Heart right ventricle (tissue), 16 donors: Measurements from ENCODE around the gene GTF3C1. TPM values are rescaled to one million over a fixed set of nuclear protein-coding genes. Genes with fewer than 3 reads are reported as not detected.

ENCODE experiments used
- ATAC-seq, 8 donors: fragments of 200-7000 bp; cut with Tn5 transposase; one replicate each; pipeline ENCODE4 v1.9.1; 2020; ENCODE audit warnings: mild to moderate bottlenecking in 8 of 8, moderate library complexity in 8 of 8, moderate number of reproducible peaks in 1 of 8
- DNase-seq, 2 donors: peaks; one replicate each; pipeline ENCODE4 v3.0.0-alpha.2; 2020
- H3K27ac ChIP-seq, 10 donors: fragments of 200-600 bp; sonication (generic) in 2 of 10; one replicate each; pipeline versions ENCODE4 v1.5.0 to v1.8.0; 2020 to 2022; ENCODE audit warnings: mild to moderate bottlenecking in 3 of 10
- H3K27me3 ChIP-seq, 7 donors: fragments of 200-600 bp; one replicate each; pipeline ENCODE4 v1.8.0; 2021 to 2022; ENCODE audit warnings: mild to moderate bottlenecking in 2 of 7
- H3K36me3 ChIP-seq, 9 donors: fragments of 200-600 bp; sonication (generic) in 1 of 9; one replicate each; pipeline versions ENCODE4 v1.5.0 to v1.8.0; 2020 to 2022; ENCODE audit warnings: mild to moderate bottlenecking in 2 of 9
- H3K4me1 ChIP-seq, 9 donors: fragments of 200-600 bp; sonication (generic) in 1 of 9; one replicate each; pipeline versions ENCODE4 v1.5.0 to v1.8.0; 2020 to 2022; ENCODE audit warnings: mild to moderate bottlenecking in 4 of 9
- H3K4me3 ChIP-seq, 10 donors: fragments of 200-600 bp; sonication (generic) in 2 of 10; one replicate each; pipeline versions ENCODE4 v1.5.0 to v1.8.0; 2020 to 2022; ENCODE audit warnings: mild to moderate bottlenecking in 7 of 10, moderate library complexity in 2 of 10
- H3K9me3 ChIP-seq, 11 donors: fragments of 200-600 bp in 10 of 11; sonication (generic) in 2 of 11; one replicate each; pipeline versions ENCODE4 v1.5.0 to v1.8.0; 2013 to 2022; ENCODE audit warnings: mild to moderate bottlenecking in 2 of 11, control low read depth in 1 of 11, moderate library complexity in 1 of 11
- WGBS, 2 donors: extraction: QIAGEN DNeasy Blood & Tissue Kit; methylation state at CpG; one replicate each; pipeline ENCODE4 v1.1.7; 2013; ENCODE audit warnings: inconsistent platforms in 1 of 2; 5-methylcytosine and 5-hydroxymethylcytosine counted together
- intact Hi-C, 10 donors: fragments of 100-400 bp; cut with DNase I; formaldehyde crosslinking; loops; one replicate each; pipeline versions ENCODE4 v1.11.1 to v1.14.2; 2022
- polyA plus RNA-seq, 2 donors: library from polyadenylated mRNA; stranded (reverse); fragments of 200-250 nt; gene quantifications; one replicate each; pipeline ENCODE4 v1.2.3, GENCODE V29; 2013
- total RNA-seq, 10 donors: library from RNA; stranded (reverse); fragmentation: NEBNext Ultra II Directional in 3 of 10; extraction: Animal tissue kit (Norgen Biotek cat#: 25700) in 3 of 10; gene quantifications; one replicate each; pipeline versions ENCODE4 v1.2.1 to v1.2.4, GENCODE V29; 2021 to 2023
- TF ChIP-seq, protein P1 (sequence below), 9 donors: fragments of 200-600 bp; sonication (generic) in 2 of 9; IDR thresholded peaks; one replicate each; pipeline versions ENCODE4 v1.5.0 to v1.8.0; 2021 to 2022; ENCODE audit warnings: antibody characterized with exemption in 9 of 9, mild to moderate bottlenecking in 5 of 9, moderate library complexity in 1 of 9
- donor health status: Arrhythmogenic right ventricular cardiomyopathy.
- donor health status: ischemic (EF 13 %, LVEDD 7.1; RV severe dilation, severe dysfunction).
- donor health status: healthy with polysubstance abuse.
- donor health status: DM: no; HTN: yes; CAD: no.
- donor health status: DM: no; HTN: no; CAD: no.
- donor health status: ischemic (EF 25% LVEDD 6.9; RV normal size, moderate dysfunction).
- donor health status: ischemic (EF 25% LVEDD 5.7; RV mildly dilated, moderate dysfunction).
- donor health status: healthy.
- donor health status: DM: yes; HTN: yes; CAD: no.
- donor health status: Ischemic cardiomyopathy.
- donor health status: ischemic (EF 35%, LVEDD 5.7; RV mildly dilated, moderate dysfunction).
- donor health status: nonischemic (EF 11% LVEDD 7.7; RV severe dilation, severe dysfunction).
- donor health status: DM: yes; HTN: yes; CAD: no.
- donor health status: PGD.
- donor health status: ischemic (EF 29% LVEDD 5.4; RV normal size, mild dysfunction).
- donor health status: nonischemic (EF 23%, LVEDD 6.1; RV moderate dilation, normal function).

Gene GTF3C1
- total and polyA plus RNA-seq, 12 donors: 48.1 to 133 (median 62.8) TPM

GRCh38 chr16:27482397-27483087 lies 67.2 kb downstream of the GTF3C1 start:
- H3K36me3 ChIP-seq: peaks cover 10 to 100% (median 98%) of the 10 kb centered on the region in 9 donors
- TF ChIP-seq, protein P1, sequence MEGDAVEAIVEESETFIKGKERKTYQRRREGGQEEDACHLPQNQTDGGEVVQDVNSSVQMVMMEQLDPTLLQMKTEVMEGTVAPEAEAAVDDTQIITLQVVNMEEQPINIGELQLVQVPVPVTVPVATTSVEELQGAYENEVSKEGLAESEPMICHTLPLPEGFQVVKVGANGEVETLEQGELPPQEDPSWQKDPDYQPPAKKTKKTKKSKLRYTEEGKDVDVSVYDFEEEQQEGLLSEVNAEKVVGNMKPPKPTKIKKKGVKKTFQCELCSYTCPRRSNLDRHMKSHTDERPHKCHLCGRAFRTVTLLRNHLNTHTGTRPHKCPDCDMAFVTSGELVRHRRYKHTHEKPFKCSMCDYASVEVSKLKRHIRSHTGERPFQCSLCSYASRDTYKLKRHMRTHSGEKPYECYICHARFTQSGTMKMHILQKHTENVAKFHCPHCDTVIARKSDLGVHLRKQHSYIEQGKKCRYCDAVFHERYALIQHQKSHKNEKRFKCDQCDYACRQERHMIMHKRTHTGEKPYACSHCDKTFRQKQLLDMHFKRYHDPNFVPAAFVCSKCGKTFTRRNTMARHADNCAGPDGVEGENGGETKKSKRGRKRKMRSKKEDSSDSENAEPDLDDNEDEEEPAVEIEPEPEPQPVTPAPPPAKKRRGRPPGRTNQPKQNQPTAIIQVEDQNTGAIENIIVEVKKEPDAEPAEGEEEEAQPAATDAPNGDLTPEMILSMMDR (IDR thresholded peaks at IDR 0.05): no peak
- no peak for ATAC-seq
- intact Hi-C loops: no loop called here
- no peaks in the 10 kb centered on the region for H3K27me3 ChIP-seq
- no peaks in the 10 kb centered on the region for H3K9me3 ChIP-seq
- H3K4me1 ChIP-seq: no peaks in the 10 kb centered on the region
- DNase-seq: no peak
- 91 to 92% methylated on average over 10 of the region's 10 CpGs for WGBS, 2 donors
- no peak overlapping the region for H3K4me3 ChIP-seq
- no peak overlapping the region for H3K27ac ChIP-seq

DNA sequence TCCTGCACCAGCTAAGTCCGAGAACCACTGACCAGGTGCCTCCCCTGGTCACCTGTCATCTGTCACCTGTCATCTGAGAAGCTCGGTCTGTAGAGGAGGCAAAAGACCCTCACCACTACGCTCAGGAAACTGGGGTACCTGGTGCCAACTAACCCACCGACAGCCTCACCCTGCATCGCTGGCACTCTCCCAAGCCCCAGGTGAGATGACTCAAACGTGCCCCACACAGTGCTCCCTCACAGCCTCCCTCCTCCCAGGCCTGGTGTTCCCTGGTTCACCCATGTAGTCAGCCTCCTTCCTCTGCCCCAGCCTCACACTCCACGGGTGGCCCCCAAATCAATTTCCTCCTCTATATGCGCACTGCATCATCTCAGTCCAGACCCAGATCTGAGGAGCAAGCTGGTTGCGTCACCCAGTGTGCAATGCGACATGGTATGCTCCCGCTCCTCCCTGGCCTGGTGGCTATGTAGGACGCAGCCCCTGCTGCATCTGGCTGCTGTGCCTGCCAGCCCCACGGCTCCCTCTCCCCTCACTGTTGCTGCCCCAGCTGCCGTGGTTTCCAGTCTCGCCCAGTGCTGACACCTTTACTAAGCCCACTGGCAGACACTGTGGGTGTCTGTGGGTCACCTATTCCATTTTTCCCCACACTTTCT lies 68.3 kb downstream of the GTF3C1 start:
- Histone ChIP-seq H3K9me3 (no peaks in the 10 kb centered on the region), H3K4me1 (no peaks in the 10 kb centered on the region), H3K27ac (no peak overlapping the region), H3K27me3 (no peaks in the 10 kb centered on the region), H3K36me3 (peaks cover 10 to 100% (median 97%) of the 10 kb centered on the region in 9 donors), H3K4me3 (no peak overlapping the region)
- WGBS, 2 donors: 91 to 93% methylated on average over 15 of the region's 15 CpGs
- intact Hi-C loops: no loop called here
- TF ChIP-seq, protein P1 (IDR thresholded peaks at IDR 0.05): no peak
- peak in 1 of 8 donors; percentile 41 for ATAC-seq
- DNase-seq: no peak

GRCh38 chr16:27480761-27481160 lies 69.0 kb downstream of the GTF3C1 start:
- 82 to 94% methylated on average over 7 of the region's 7 CpGs for WGBS, 2 donors
- no peaks in the 10 kb centered on the region for H3K27me3 ChIP-seq
- no peaks in the 10 kb centered on the region for H3K4me1 ChIP-seq
- H3K36me3 ChIP-seq: peaks cover 8 to 100% (median 97%) of the 10 kb centered on the region in 9 donors
- no peak for ATAC-seq
- H3K27ac ChIP-seq: no peak overlapping the region
- intact Hi-C loops: no loop called here
- H3K4me3 ChIP-seq: no peak overlapping the region
- TF ChIP-seq, protein P1 (IDR thresholded peaks at IDR 0.05): no peak
- H3K9me3 ChIP-seq: no peaks in the 10 kb centered on the region
- no peak for DNase-seq

DNA sequence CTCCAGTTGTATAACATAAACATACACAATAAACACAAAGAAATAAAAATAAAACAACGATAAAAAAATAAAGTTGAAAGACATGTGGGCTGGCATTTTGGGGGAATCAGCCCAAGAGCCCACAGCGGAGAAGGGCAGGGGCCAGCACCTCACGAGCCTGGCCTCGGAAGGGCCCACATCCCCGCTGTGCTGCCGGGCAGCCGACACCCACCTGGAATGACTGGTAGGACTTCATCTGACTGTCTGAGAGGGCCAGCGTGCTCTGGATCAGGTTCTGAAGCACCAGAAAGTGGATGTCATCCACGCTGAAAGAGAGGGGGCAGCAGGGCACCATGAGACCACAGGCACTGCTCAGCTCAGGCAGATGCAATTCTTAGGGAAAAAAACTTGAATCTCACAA lies 73.5 kb downstream of the GTF3C1 start:
- H3K27ac ChIP-seq: peak overlapping the region in 1 of 10 donors; percentile 14
- intact Hi-C loops: loop anchor here in 1 of 10 donors (10.0 kb wide), 1 partner anchor 59 kb away; no protein-coding TSS in a partner anchor
- 96% methylated on average over 9 of the region's 9 CpGs for WGBS, 2 donors
- no peaks in the 10 kb centered on the region for H3K9me3 ChIP-seq
- TF ChIP-seq, protein P1 (IDR thresholded peaks at IDR 0.05): no peak
- H3K4me3 ChIP-seq: no peak overlapping the region
- peaks cover 0 to under 1% (median 0%) of the 10 kb centered on the region in 9 donors for H3K4me1 ChIP-seq
- DNase-seq: no peak
- ATAC-seq: no peak
- peaks cover 3 to 100% (median 85%) of the 10 kb centered on the region in 9 donors for H3K36me3 ChIP-seq
- H3K27me3 ChIP-seq: no peaks in the 10 kb centered on the region
